Mucosa of stomach (tissue), 1 donor: Measurements from ENCODE around the gene PGAM5.

Experiments used
- H3K27me3 ChIP-seq: one replicate; pipeline ENCODE4 v1.7.0; 2013; ENCODE audit warnings: mild to moderate bottlenecking, low read length; ENCODE audit not compliant: control insufficient read depth, insufficient read depth
- H3K36me3 ChIP-seq: one replicate; pipeline ENCODE4 v1.7.0; 2013; ENCODE audit warnings: low read length; ENCODE audit not compliant: control insufficient read depth, insufficient read depth
- H3K4me1 ChIP-seq: one replicate; pipeline ENCODE4 v1.7.0; 2013; ENCODE audit warnings: mild to moderate bottlenecking, low read length; ENCODE audit not compliant: control insufficient read depth, insufficient read depth
- H3K4me3 ChIP-seq: one replicate; pipeline ENCODE4 v1.7.0; 2013; ENCODE audit warnings: low read length
- H3K9ac ChIP-seq: one replicate; pipeline ENCODE4 v1.7.0; 2013; ENCODE audit warnings: mild to moderate bottlenecking, low read length, moderate library complexity
- H3K9me3 ChIP-seq: one replicate; pipeline ENCODE4 v1.7.0; 2013; ENCODE audit warnings: mild to moderate bottlenecking, low read length, moderate library complexity; ENCODE audit not compliant: control insufficient read depth
- donor health status: Pancreatic carcinoma.

Gene PGAM5

DNA sequence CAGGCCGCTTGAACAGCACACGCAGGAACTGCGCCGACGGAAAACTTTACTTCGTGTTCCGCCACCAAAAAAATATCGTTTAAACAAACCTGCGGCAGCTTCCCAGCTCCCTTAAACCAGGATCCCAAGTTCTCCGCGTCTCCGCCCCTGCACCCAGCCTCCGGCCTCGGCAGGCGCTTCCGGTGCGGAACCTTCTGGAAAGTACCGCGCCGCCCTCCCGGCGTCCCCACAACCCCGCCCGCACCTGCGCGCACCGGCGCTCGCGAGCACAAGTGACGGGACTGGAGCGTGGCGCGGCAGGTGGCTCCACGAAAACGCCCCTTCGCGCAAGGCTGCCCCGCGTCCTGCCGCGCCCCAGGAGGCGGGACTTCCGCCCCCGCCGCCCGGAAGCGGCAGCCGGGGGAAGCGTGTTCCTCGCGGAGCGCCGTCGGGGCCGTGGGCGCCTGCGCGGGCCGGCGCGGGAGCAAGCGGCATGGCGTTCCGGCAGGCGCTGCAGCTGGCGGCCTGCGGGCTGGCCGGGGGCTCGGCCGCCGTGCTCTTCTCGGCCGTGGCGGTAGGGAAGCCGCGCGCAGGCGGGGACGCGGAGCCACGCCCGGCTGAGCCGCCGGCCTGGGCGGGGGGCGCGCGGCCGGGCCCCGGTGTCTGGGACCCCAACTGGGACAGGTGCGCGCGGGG is at the start of gene PGAM5:
Gene PGAM5 (plus strand): TSS at position 438 of the 675 bp plus-strand sequence. CDS start 35 bp downstream, at position 473.
- Histone ChIP-seq H3K9me3 (no peaks in the 10 kb centered on the region), H3K36me3 (no peaks in the 10 kb centered on the region), H3K4me3 (peak within 1 kb of the TSS; percentile 89), H3K4me1 (peaks cover 4% of the 10 kb centered on the region), H3K27me3 (no peaks in the 10 kb centered on the region), H3K9ac (peak within 1 kb of the TSS; percentile 87)

GRCh38 chr12:132660996-132661395 is 49.6 kb upstream of the PGAM5 start:
- no peaks in the 10 kb centered on the region for H3K4me1 ChIP-seq
- no peaks in the 10 kb centered on the region for H3K9me3 ChIP-seq
- no peak overlapping the region for H3K4me3 ChIP-seq
- H3K27me3 ChIP-seq, result no peaks in the 10 kb centered on the region
- peaks cover 13% of the 10 kb centered on the region for H3K36me3 ChIP-seq
- H3K9ac ChIP-seq, result no peak overlapping the region

DNA sequence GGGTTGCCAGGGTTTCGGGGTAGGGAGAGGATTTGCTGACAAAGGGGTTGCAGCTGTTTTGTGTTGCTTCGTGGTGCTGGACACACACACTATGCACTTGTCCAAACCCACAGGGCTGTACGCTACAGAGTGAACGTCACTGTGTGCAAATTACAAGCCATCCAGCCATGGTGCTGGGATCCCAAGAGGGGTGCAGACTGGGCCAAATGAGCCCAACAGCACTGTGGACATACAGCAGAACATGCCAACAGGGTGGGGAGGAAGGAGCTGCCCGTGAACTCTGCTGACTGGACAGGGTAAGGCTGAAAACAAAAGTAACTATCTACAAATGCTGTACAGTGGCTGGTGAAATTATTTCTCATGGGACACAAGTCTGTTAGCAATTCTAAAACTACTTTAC is 48.7 kb upstream of the PGAM5 start:
- Histone ChIP-seq H3K4me3 (no peak overlapping the region), H3K4me1 (no peaks in the 10 kb centered on the region), H3K27me3 (no peaks in the 10 kb centered on the region), H3K36me3 (peaks cover 10% of the 10 kb centered on the region), H3K9ac (no peak overlapping the region), H3K9me3 (no peaks in the 10 kb centered on the region)

DNA sequence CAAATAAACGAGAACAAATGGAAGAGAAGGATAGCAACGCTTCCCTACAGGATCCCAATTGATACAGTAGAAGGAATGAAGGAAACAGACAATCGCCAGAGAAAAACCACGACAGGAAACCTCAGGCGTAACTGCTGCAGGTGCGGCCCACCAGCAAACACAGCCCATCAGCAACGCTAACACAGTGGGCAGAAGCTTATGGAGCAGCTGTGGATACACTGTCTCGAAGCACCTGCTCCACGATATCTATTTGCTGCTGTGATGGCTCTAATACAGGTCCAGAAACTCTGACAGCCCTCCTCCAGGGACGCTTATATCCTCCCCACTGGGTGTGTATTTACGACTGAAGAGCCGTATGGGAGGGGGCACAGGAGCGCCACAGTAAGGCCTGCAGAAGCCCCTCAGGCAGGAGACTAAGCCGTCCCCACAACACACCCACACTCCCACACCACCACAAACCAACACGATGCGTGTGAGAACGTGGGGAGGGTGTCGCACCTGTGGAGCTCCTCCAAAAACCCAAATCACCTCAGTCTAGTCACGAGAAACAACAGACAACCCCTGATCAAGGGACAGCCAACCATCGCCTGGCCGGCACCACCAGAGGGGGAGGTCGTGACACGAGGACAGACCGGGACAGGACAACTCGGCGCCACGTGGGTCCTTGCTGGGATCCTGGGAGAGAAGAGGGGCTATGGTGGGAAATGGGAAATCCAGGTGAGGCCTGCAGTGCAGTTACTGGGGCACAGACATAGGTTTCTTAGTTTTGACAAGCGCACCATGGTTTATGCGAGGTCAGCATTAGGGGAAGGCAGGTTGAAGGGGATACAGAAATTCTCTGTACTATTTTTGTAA is 47.5 kb upstream of the PGAM5 start:
- Histone ChIP-seq H3K4me3 (no peak overlapping the region), H3K9me3 (no peaks in the 10 kb centered on the region), H3K9ac (no peak overlapping the region), H3K4me1 (no peaks in the 10 kb centered on the region), H3K36me3 (peaks cover 10% of the 10 kb centered on the region), H3K27me3 (no peaks in the 10 kb centered on the region)

GRCh38 chr12:132664206-132665148 is 46.2 kb upstream of the PGAM5 start:
- Histone ChIP-seq H3K4me1 (no peaks in the 10 kb centered on the region), H3K9me3 (no peaks in the 10 kb centered on the region), H3K27me3 (no peaks in the 10 kb centered on the region), H3K9ac (no peak overlapping the region), H3K4me3 (no peak overlapping the region), H3K36me3 (peaks cover 10% of the 10 kb centered on the region)

DNA sequence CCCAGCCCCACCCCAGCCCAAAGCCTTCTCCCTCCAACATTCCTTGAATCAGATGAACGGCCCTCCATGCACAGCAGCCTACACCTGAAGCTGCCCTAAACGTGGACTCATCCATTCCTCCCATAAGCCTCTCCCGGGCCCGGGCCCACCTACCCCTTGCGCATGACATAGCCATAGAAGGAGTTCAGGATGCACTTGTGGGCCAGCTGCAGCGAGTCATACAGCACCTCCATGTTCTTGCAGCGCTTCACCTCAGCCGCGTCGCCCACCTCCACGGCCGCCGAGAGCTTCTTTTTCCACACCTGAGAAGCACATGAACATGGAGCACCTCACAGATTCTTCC is 45.5 kb upstream of the PGAM5 start:
- Histone ChIP-seq H3K36me3 (peaks cover 10% of the 10 kb centered on the region), H3K4me3 (no peak overlapping the region), H3K9ac (no peak overlapping the region), H3K9me3 (no peaks in the 10 kb centered on the region), H3K27me3 (no peaks in the 10 kb centered on the region), H3K4me1 (no peaks in the 10 kb centered on the region)

DNA sequence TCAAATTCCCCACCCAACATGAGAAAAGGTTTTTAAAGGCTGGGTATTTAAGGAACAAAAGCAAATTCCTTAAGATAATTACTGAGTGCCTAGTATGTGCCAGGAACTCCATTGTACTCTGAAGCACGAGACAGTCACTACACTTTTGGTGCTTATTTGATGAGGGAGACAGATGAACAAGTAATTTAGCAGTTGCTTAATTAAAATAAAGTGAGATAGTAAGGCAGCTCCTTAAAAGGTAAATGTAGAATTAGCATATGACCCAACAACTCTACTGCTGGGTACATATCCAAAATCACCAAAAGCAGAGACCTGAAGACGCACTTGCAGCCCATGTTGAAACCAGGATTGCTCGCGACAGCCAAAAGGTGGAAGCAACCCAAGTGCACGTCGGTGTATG is 44.8 kb upstream of the PGAM5 start:
- Histone ChIP-seq H3K27me3 (no peaks in the 10 kb centered on the region), H3K4me1 (no peaks in the 10 kb centered on the region), H3K9ac (no peak overlapping the region), H3K9me3 (no peaks in the 10 kb centered on the region), H3K4me3 (no peak overlapping the region), H3K36me3 (peaks cover 6% of the 10 kb centered on the region)

GRCh38 chr12:132668191-132669088 is 42.2 kb upstream of the PGAM5 start:
- H3K36me3 ChIP-seq, result no peaks in the 10 kb centered on the region

DNA sequence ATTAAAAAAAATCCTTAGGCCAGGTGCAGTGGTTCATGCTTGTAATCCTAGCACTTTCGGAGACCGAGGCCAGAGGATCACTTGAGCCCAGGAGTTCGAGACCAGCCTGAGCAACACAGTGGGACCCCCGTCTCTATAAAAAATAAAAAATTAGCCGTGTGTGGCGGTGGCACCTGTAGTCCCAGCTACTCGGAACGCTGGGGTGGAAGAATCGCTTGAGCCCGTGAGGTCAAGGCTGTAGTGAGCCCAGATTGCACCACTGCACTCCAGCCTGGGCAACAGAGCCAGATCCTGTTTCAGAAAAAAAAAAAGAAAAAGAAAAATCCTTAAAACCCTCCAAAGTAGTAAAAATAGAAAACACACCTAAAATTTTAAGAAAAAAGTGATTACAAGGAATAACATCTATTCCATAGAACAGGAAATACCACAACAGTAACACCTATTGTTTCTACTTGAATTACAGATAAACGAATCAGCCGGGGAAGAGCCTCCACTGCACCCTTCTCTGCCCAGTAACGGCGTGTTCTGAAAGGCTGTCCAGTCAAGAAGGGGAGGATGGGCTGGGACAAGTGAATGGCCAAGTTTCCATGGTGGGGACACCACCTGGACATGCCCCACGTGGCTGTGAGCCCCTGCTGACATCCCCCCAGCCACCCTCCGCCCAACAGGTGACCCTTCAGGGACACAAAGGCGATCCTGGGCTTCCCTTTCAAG is 41.3 kb upstream of the PGAM5 start:
- no peak overlapping the region for H3K9ac ChIP-seq
- H3K4me3 ChIP-seq, result no peak overlapping the region
- H3K4me1 ChIP-seq, result no peaks in the 10 kb centered on the region
- H3K27me3 ChIP-seq, result no peaks in the 10 kb centered on the region
- no peaks in the 10 kb centered on the region for H3K36me3 ChIP-seq
- H3K9me3 ChIP-seq, result no peaks in the 10 kb centered on the region

More at GRCh38 chr12:132668191-132669088, 42.2 kb upstream of the PGAM5 start:
- no peaks in the 10 kb centered on the region for H3K9me3 ChIP-seq
- H3K9ac ChIP-seq, result no peak overlapping the region
- H3K4me1 ChIP-seq, result no peaks in the 10 kb centered on the region
- H3K4me3 ChIP-seq, result no peak overlapping the region
- no peaks in the 10 kb centered on the region for H3K27me3 ChIP-seq

DNA sequence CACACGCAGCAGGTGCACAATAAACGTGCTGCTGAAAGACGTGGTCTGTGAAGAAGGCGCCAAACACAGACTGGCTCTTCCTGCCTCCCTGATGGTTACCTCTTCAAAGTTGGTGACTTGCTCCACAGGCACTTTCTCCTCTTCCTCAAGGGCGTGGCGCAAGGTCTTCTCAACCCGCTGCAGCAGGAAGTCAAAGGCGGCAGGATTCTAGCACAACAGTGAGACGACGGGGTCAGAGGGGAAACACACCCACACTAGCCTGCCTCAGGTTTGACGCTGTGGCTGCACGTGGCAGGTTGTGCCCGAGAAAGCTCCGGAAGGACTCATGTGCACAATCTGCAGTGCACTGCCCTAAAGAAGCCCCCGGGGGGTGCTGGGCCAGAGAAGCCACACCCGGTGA is 38.5 kb upstream of the PGAM5 start:
- H3K36me3 ChIP-seq, result no peaks in the 10 kb centered on the region
- no peak overlapping the region for H3K9ac ChIP-seq
- H3K27me3 ChIP-seq, result no peaks in the 10 kb centered on the region
- no peaks in the 10 kb centered on the region for H3K9me3 ChIP-seq
- H3K4me1 ChIP-seq, result peaks cover 9% of the 10 kb centered on the region
- no peak overlapping the region for H3K4me3 ChIP-seq

DNA sequence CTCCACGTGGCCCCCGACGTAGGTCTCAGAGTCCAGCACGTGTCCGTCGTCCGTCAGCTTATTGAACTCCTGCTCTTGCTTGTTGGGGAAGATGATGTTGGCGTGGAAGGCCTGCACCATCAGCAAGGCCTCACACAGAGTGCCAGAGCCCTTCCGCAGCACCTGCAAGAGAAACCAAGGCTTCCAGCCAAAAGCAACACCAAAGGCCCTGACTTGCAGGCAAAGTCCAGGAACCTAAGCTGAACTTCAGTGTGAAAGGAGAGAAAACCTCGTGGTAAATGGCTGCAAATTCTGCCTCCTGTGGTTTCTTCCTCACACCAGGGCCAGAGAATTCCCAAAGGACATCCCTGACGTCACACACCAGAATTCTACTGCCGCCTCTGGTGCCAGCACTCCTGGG is 38.0 kb upstream of the PGAM5 start:
- Histone ChIP-seq H3K36me3 (no peaks in the 10 kb centered on the region), H3K4me3 (no peak overlapping the region), H3K4me1 (peaks cover 9% of the 10 kb centered on the region), H3K27me3 (no peaks in the 10 kb centered on the region), H3K9ac (no peak overlapping the region), H3K9me3 (no peaks in the 10 kb centered on the region)
